Fibroblast of skin of abdomen (primary cell): ENCODE measurements around the gene RNU1-3.

Experiments
- DNase-seq: peaks from one replicate; pipeline ENCODE4 v3.0.0-alpha.2; 2013

The RNU1-3 gene

DNA sequence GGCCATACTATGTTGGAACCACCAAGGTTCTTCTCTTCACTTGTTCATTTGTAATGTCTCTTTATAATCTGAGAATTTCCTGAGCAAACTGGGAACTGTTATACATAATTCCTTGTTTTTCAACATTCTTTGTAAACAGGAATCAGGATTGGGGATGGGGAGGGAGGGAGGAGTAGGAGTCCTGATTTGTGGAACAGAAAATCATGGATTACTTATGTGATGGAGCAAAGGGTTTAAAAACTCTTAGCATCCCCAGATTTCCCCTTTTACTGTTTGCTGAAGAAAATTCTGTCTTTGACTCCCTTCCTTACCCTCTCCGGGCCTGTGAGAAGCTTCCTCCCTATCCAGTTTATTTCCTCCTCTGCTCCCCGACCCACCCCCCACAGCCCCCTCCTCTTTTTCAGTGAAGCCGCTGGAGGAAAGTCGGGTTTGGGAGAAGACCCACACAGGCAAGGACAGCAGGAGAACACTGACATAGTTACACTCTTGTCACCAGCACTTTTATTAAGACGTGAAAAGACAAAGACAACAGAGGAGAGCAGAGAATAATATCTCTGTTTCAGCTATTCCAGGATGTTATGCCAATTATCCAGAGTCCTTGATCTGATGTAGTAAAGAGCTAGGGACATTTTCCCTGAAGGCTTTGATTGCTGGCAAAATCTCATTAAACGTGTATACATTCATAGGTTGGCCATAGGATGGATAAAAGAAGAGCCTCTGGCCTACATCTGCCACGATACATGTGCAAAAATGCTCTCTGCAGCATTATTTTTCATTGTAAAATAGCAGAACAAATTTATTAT is 48.8 kb downstream of the RNU1-3 start:
- DNase-seq, result no peak

DNA sequence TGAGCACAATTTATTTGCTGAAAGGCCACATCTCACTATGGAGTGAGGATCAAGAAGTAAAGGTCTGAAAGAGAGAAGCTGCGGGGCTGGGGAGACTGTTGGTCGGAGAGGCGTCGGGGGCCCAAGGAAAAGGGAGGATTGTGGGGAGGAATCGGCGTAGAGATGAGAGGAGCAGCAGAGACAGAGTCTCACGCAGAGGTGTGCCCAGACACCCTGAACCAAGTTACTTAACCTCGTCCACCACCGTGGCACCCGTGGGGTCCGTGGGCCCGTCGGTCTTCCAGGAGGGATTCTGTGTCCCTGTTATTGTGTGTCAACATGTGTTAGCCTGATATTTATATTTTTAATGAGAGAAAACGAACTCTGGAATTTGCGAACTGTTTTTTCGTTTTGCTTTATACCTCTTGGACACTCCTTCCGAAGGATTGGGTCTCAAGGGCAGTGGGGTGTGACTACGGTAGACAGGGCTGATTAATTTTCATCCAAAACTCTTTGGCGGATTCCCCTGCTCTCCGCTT is 49.6 kb downstream of the RNU1-3 start:
- no peak for DNase-seq
